Fibroblast of lung (primary cell): ENCODE results near the gene ATP6V0E2.

Source experiments
- EZH2 ChIP-seq: IDR thresholded peaks from 2 replicates; pipeline ENCODE4 v1.5.1; 2012; ENCODE audit warnings: low read length, control low read depth, mild to moderate bottlenecking; ENCODE audit errors: missing control alignments
- TF ChIP-seq, protein P1 (sequence below), 2 donors: IDR thresholded peaks in 1 of 2; conservative IDR thresholded peaks in 1 of 2; 1 replicate in 1 of 2; 2 replicates in 1 of 2; pipeline ENCODE4 v1.5.1; 2011 to 2012; ENCODE audit warnings: low read length in 2 of 2, control low read depth in 1 of 2, inconsistent platforms in 1 of 2, low read depth in 1 of 2, mild to moderate bottlenecking in 1 of 2

DNA sequence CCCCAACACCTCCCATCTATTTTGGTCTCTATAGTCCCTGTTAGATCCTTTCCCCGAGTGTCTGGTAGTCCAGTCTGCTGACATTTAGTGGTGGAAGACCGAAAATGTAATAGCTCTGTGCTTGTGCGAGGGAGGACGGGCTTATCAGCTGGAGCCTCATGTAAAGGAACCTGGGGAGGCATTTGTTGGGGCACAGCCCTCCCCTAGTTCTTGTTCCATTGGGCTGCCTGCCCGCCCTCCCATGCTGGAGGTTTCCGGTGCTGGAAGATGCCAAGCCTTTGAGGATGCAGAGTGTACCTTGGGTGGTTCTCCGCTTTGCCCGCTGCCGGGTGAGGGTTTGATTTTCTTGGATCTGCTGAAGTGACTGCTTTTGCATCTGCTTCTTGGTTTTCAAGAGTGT, 30.2 kb upstream of the ATP6V0E2 start:
- TF ChIP-seq EZH2 = no peak
- TF ChIP-seq, protein P1, sequence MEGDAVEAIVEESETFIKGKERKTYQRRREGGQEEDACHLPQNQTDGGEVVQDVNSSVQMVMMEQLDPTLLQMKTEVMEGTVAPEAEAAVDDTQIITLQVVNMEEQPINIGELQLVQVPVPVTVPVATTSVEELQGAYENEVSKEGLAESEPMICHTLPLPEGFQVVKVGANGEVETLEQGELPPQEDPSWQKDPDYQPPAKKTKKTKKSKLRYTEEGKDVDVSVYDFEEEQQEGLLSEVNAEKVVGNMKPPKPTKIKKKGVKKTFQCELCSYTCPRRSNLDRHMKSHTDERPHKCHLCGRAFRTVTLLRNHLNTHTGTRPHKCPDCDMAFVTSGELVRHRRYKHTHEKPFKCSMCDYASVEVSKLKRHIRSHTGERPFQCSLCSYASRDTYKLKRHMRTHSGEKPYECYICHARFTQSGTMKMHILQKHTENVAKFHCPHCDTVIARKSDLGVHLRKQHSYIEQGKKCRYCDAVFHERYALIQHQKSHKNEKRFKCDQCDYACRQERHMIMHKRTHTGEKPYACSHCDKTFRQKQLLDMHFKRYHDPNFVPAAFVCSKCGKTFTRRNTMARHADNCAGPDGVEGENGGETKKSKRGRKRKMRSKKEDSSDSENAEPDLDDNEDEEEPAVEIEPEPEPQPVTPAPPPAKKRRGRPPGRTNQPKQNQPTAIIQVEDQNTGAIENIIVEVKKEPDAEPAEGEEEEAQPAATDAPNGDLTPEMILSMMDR (conservative IDR thresholded peaks at IDR 0.05 in 1 of 2, IDR thresholded peaks at IDR 0.05 in 1 of 2; ENCODE audit: low read depth in 1 of 2, low read length in 2 of 2) = no peak
